ENCODE measurements around the gene HSD17B13.

- TF ChIP-seq CTCF (IDR thresholded peaks at IDR 0.05) (no peak), POLR2A (IDR thresholded peaks at IDR 0.05) (no peak), EP300 (IDR thresholded peaks at IDR 0.05) (no peak)
Observed at GRCh38 chr4:87270825-87271224, 51.9 kb downstream of the HSD17B13 start.

All from ovary (tissue), 3 donors.